ENCODE results near the gene CLCC1. TPM values are rescaled to one million over a fixed set of nuclear protein-coding genes. Genes with fewer than 3 reads are reported as not detected.

The CLCC1 gene
- polyA plus RNA-seq, 1 donor (not counting 4 experiments of a cell fraction or from before 2014, with no cell fraction given), result 23.4 TPM

DNA sequence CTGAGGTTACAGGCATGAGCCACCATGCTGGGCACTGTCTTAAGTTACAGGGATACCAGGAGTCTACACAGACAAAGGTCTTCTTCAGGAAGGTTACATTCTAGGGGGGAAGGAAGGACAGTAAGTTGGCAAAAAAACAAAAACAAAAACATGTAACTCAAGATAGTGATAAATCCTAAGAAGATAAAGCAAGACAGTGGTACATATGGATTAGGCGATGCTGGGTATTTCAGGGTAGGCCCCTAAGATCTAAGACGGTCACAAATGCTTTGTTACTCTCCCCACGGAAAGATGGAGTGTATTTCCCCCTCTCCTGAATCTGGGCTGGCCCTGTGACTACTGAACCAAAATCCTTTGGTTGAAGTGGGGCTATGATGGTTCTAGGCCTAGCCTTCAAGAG lies 8.2 kb downstream of the CLCC1 start:
- no peaks in the 10 kb centered on the region for H3K4me1 ChIP-seq (ENCODE audit: control insufficient read depth, extremely low read depth, insufficient read depth, low read length)

DNA sequence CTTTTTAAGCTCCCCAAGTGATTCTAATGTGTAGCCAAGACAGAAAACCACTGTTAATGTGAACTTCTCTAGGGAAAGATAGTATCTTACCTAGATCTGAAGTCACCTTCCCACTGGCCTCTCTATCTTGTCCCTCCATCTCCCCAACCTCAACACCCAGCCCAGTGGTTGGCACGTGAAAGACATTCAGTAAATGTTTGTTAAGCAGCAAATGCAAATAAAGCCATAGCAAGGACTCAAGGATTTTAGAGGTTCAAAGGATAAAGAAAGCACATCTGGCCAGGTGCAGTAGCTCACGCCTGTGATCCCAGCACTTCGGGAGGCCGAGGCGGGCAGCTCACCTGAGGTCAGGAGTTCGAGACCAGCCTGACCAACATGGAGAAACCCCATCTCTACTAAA lies 9.8 kb downstream of the CLCC1 start:
- peaks cover 5% of the 10 kb centered on the region for H3K4me1 ChIP-seq (ENCODE audit: control insufficient read depth, extremely low read depth, insufficient read depth, low read length)
- no peak overlapping the region for H3K4me2 ChIP-seq (ENCODE audit: control insufficient read depth, extremely low read depth, insufficient read depth, low read depth, low read length)
- DNase-seq (ENCODE audit: low read depth, low spot score) (no peak), FAIRE-seq (no peak)
- peaks cover 37% of the 10 kb centered on the region for H3K79me2 ChIP-seq (ENCODE audit: control insufficient read depth, insufficient read depth, low read length)
- no peak overlapping the region for H3K27ac ChIP-seq (ENCODE audit: control insufficient read depth, insufficient read depth, low read length)
- dilution Hi-C loops (cut with MboI; ENCODE audit: extremely low pct_ligation_motif_present, low sequenced_read_pairs), result no loop called here
- no peaks in the 10 kb centered on the region for H3K27me3 ChIP-seq (ENCODE audit: control insufficient read depth, extremely low read depth, insufficient read depth, low read length)
- H3K9me1 ChIP-seq (ENCODE audit: control insufficient read depth, extremely low read depth, insufficient read depth, low read length), result no peaks in the 10 kb centered on the region
- TF ChIP-seq, protein P1, sequence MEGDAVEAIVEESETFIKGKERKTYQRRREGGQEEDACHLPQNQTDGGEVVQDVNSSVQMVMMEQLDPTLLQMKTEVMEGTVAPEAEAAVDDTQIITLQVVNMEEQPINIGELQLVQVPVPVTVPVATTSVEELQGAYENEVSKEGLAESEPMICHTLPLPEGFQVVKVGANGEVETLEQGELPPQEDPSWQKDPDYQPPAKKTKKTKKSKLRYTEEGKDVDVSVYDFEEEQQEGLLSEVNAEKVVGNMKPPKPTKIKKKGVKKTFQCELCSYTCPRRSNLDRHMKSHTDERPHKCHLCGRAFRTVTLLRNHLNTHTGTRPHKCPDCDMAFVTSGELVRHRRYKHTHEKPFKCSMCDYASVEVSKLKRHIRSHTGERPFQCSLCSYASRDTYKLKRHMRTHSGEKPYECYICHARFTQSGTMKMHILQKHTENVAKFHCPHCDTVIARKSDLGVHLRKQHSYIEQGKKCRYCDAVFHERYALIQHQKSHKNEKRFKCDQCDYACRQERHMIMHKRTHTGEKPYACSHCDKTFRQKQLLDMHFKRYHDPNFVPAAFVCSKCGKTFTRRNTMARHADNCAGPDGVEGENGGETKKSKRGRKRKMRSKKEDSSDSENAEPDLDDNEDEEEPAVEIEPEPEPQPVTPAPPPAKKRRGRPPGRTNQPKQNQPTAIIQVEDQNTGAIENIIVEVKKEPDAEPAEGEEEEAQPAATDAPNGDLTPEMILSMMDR (optimal IDR thresholded peaks at IDR 0.05 in 1 of 3, IDR thresholded peaks at IDR 0.05 in 1 of 3, conservative IDR thresholded peaks at IDR 0.05 in 1 of 3; ENCODE audit: extremely low read depth in 1 of 3, insufficient read depth in 2 of 3, low read length in 3 of 3), result no peak
- TF ChIP-seq EZH2 (IDR thresholded peaks at IDR 0.05; ENCODE audit: low read length), result no peak
- H4K20me1 ChIP-seq (ENCODE audit: control insufficient read depth, extremely low read depth, insufficient read depth, low read length), result no peaks in the 10 kb centered on the region
- H3K9me3 ChIP-seq (ENCODE audit: control insufficient read depth, low read depth, low read length), result no peaks in the 10 kb centered on the region
- no peak overlapping the region for H3K4me3 ChIP-seq (ENCODE audit: control insufficient read depth in 2 of 3, extremely low read depth in 1 of 3, insufficient read depth in 2 of 3, low read depth in 1 of 3, low read length in 3 of 3)
- peaks cover 8% of the 10 kb centered on the region in 2 experiments for H3K36me3 ChIP-seq (ENCODE audit: control insufficient read depth in 2 of 2, extremely low read depth in 1 of 2, insufficient read depth in 2 of 2, low read length in 2 of 2)
- no peak overlapping the region for H3K9ac ChIP-seq (ENCODE audit: control insufficient read depth, extremely low read depth, insufficient read depth, low read length)
- H2AFZ ChIP-seq (ENCODE audit: control insufficient read depth, low read length), result no peak overlapping the region

More for the DNA sequence above, 8.2 kb downstream of the CLCC1 start:
- FAIRE-seq (no peak), DNase-seq (ENCODE audit: low read depth, low spot score) (no peak)
- H3K27ac ChIP-seq (ENCODE audit: control insufficient read depth, insufficient read depth, low read length), result no peak overlapping the region
- TF ChIP-seq, protein P1 (optimal IDR thresholded peaks at IDR 0.05 in 1 of 3, IDR thresholded peaks at IDR 0.05 in 1 of 3, conservative IDR thresholded peaks at IDR 0.05 in 1 of 3; ENCODE audit: extremely low read depth in 1 of 3, insufficient read depth in 2 of 3, low read length in 3 of 3), result no peak
- TF ChIP-seq EZH2 (IDR thresholded peaks at IDR 0.05; ENCODE audit: low read length), result no peak
- no peak overlapping the region for H2AFZ ChIP-seq (ENCODE audit: control insufficient read depth, low read length)
- no peak overlapping the region for H3K9ac ChIP-seq (ENCODE audit: control insufficient read depth, extremely low read depth, insufficient read depth, low read length)
- no peaks in the 10 kb centered on the region for H3K9me3 ChIP-seq (ENCODE audit: control insufficient read depth, low read depth, low read length)
- peaks cover 8 to 9% of the 10 kb centered on the region in 2 experiments for H3K36me3 ChIP-seq (ENCODE audit: control insufficient read depth in 2 of 2, extremely low read depth in 1 of 2, insufficient read depth in 2 of 2, low read length in 2 of 2)
- no peaks in the 10 kb centered on the region for H4K20me1 ChIP-seq (ENCODE audit: control insufficient read depth, extremely low read depth, insufficient read depth, low read length)
- H3K4me3 ChIP-seq (ENCODE audit: control insufficient read depth in 2 of 3, extremely low read depth in 1 of 3, insufficient read depth in 2 of 3, low read depth in 1 of 3, low read length in 3 of 3), result no peak overlapping the region
- H3K4me2 ChIP-seq (ENCODE audit: control insufficient read depth, extremely low read depth, insufficient read depth, low read depth, low read length), result no peak overlapping the region
- dilution Hi-C loops (cut with MboI; ENCODE audit: extremely low pct_ligation_motif_present, low sequenced_read_pairs), result no loop called here
- no peaks in the 10 kb centered on the region for H3K9me1 ChIP-seq (ENCODE audit: control insufficient read depth, extremely low read depth, insufficient read depth, low read length)
- H3K79me2 ChIP-seq (ENCODE audit: control insufficient read depth, insufficient read depth, low read length), result peaks cover 39% of the 10 kb centered on the region
- no peaks in the 10 kb centered on the region for H3K27me3 ChIP-seq (ENCODE audit: control insufficient read depth, extremely low read depth, insufficient read depth, low read length)

Data from keratinocyte (primary cell).